Activated gamma-delta T cell (primary cell): ENCODE data around the gene GNG10.
"Not testable (repeated sequence)": the region's sequence is repeated elsewhere in the genome, so short reads cannot be mapped to it uniquely, and the experiment has no call there.

Experiments
- DNase-seq: peaks from one replicate; lab custom pipeline; 2025; lab: John Stamatoyannopoulos, UW
- total RNA-seq, 2 donors: gene quantifications; one replicate each; lab custom pipeline; 2026; lab: John Stamatoyannopoulos, UW

The GNG10 gene
- total RNA-seq, result 0.20 to 0.57 reads per million in 2 donors

GRCh38 chr9:111661150-111661801, at the start of gene GNG10:
TSS of gene GNG10 (plus strand) at chr9:111661605. CDS start at chr9:111661635, 30 bp downstream.
- peak; percentile 57 for DNase-seq

- DNase-seq, result no peak
Measured at GRCh38 chr9:111613436-111614040, 47.9 kb upstream of the GNG10 start.

- DNase-seq, result no peak
Measured at GRCh38 chr9:111615928-111616327, 45.5 kb upstream of the GNG10 start.

- DNase-seq, result not testable (repeated sequence)
Measured at GRCh38 chr9:111617349-111617748, 44.1 kb upstream of the GNG10 start.

GRCh38 chr9:111621895-111622480, 39.4 kb upstream of the GNG10 start:
- DNase-seq, result no peak

GRCh38 chr9:111622626-111623025, 38.8 kb upstream of the GNG10 start:
- DNase-seq, result no peak

GRCh38 chr9:111627260-111627963, 34.0 kb upstream of the GNG10 start:
- no peak for DNase-seq

GRCh38 chr9:111628411-111628810, 33.0 kb upstream of the GNG10 start:
- no peak for DNase-seq

GRCh38 chr9:111630182-111630963, 31.0 kb upstream of the GNG10 start:
- no peak for DNase-seq

- DNase-seq, result no peak
Measured at GRCh38 chr9:111630964-111631213, 30.5 kb upstream of the GNG10 start.

GRCh38 chr9:111631214-111631971, 30.0 kb upstream of the GNG10 start, which contains the start of gene DNAJC25:
TSS of gene DNAJC25 (plus strand) at chr9:111631334. CDS start at chr9:111631408, 74 bp downstream.
- DNase-seq, result peak; percentile 97

- no peak for DNase-seq
Measured at GRCh38 chr9:111632060-111632459, 29.3 kb upstream of the GNG10 start.

- no peak for DNase-seq
Measured at GRCh38 chr9:111632695-111633388, 28.6 kb upstream of the GNG10 start.

GRCh38 chr9:111633389-111633736, 28.0 kb upstream of the GNG10 start:
- no peak for DNase-seq

GRCh38 chr9:111634860-111635259, 26.5 kb upstream of the GNG10 start:
- DNase-seq, result no peak

- no peak for DNase-seq
Measured at GRCh38 chr9:111637421-111637950, 23.9 kb upstream of the GNG10 start.

GRCh38 chr9:111644195-111644772, 17.1 kb upstream of the GNG10 start:
- DNase-seq, result no peak

- no peak for DNase-seq
Measured at GRCh38 chr9:111645806-111646205, 15.6 kb upstream of the GNG10 start.

GRCh38 chr9:111646417-111646816, 15.0 kb upstream of the GNG10 start:
- DNase-seq, result no peak

GRCh38 chr9:111648066-111648465, 13.3 kb upstream of the GNG10 start:
- DNase-seq, result no peak
